Thyroid gland (tissue), 4 donors: ENCODE data around the gene ARHGEF28.

Experiments used
- CTCF ChIP-seq, 6 experiments: fragments of 200-600 bp in 3 of 6; fragments of 450-650 bp in 3 of 6; sonication (generic) in 3 of 6; IDR thresholded peaks; one replicate each; pipeline ENCODE4 v1.5.1; 2016 to 2019; ENCODE audit warnings: antibody characterized with exemption in 6 of 6, mild to moderate bottlenecking in 2 of 6, inconsistent platforms in 1 of 6, moderate library complexity in 1 of 6
- POLR2A ChIP-seq, 2 donors: fragments of 450-650 bp; IDR thresholded peaks; one replicate each; pipeline ENCODE4 v1.6.1; 2017; ENCODE audit warnings: antibody characterized with exemption in 2 of 2, mild to moderate bottlenecking in 2 of 2, moderate library complexity in 1 of 2

GRCh38 chr5:73945505-73945904, 319.5 kb downstream of the ARHGEF28 start:
- TF ChIP-seq CTCF (IDR thresholded peaks at IDR 0.05), result no peak
- no peak for TF ChIP-seq POLR2A (IDR thresholded peaks at IDR 0.05)
